T-helper 1 cell treated with Interleukin-12 subunit alpha and Interleukin-12 subunit beta and Interleukin-4 antibody, amounts not matched to agents 30 μg/mL and 1 μg/mL, for 36 hours (primary cell): Measurements from ENCODE around the gene AVPR1B.

Source experiments
- H3K27ac Mint-ChIP-seq: one replicate; pipeline ENCODE4 v1.8.0; 2021; ENCODE audit warnings: mild to moderate bottlenecking, mixed read lengths
- H3K27me3 Mint-ChIP-seq: one replicate; pipeline ENCODE4 v1.8.0; 2021; ENCODE audit warnings: low read depth, mixed read lengths
- H3K36me3 Mint-ChIP-seq: one replicate; pipeline ENCODE4 v1.8.0; 2021; ENCODE audit warnings: low read depth, mixed read lengths
- H3K4me1 Mint-ChIP-seq: one replicate; pipeline ENCODE4 v1.8.0; 2021; ENCODE audit warnings: low read depth, mixed read lengths
- H3K4me3 Mint-ChIP-seq: one replicate; pipeline ENCODE4 v1.8.0; 2021; ENCODE audit warnings: mild to moderate bottlenecking, moderate library complexity, mixed read lengths
- H3K9me3 Mint-ChIP-seq: one replicate; pipeline ENCODE4 v1.8.0; 2021; ENCODE audit warnings: mixed read lengths

Gene AVPR1B

GRCh38 chr1:206121269-206121668, 4.1 kb upstream of the AVPR1B start:
- H3K9me3 Mint-ChIP-seq: peaks cover 23% of the 10 kb centered on the region
- H3K4me1 Mint-ChIP-seq: peaks cover 8% of the 10 kb centered on the region
- H3K36me3 Mint-ChIP-seq: no peaks in the 10 kb centered on the region
- peaks cover 79% of the 10 kb centered on the region for H3K27me3 Mint-ChIP-seq
- no peak overlapping the region for H3K27ac Mint-ChIP-seq
- H3K4me3 Mint-ChIP-seq: no peak overlapping the region

- Mint-ChIP-seq H3K27me3 (peaks cover 79% of the 10 kb centered on the region), H3K4me1 (peaks cover 8% of the 10 kb centered on the region)
Observed at GRCh38 chr1:206120406-206120805, 3.2 kb upstream of the AVPR1B start.

GRCh38 chr1:206116873-206117150, 376 bp downstream of the AVPR1B start:
- Mint-ChIP-seq H3K4me3 (peak overlapping the region; percentile 52), H3K9me3 (peaks cover 13% of the 10 kb centered on the region), H3K27me3 (peaks cover 71% of the 10 kb centered on the region), H3K36me3 (no peaks in the 10 kb centered on the region), H3K4me1 (peaks cover 8% of the 10 kb centered on the region), H3K27ac (peak overlapping the region; percentile 44)

More at GRCh38 chr1:206120406-206120805, 3.2 kb upstream of the AVPR1B start:
- Mint-ChIP-seq H3K36me3 (no peaks in the 10 kb centered on the region), H3K4me3 (no peak overlapping the region), H3K27ac (no peak overlapping the region), H3K9me3 (peaks cover 23% of the 10 kb centered on the region)

GRCh38 chr1:206116191-206116872, 856 bp downstream of the AVPR1B start:
- H3K36me3 Mint-ChIP-seq: no peaks in the 10 kb centered on the region
- no peak overlapping the region for H3K27ac Mint-ChIP-seq
- peaks cover 8% of the 10 kb centered on the region for H3K4me1 Mint-ChIP-seq
- H3K9me3 Mint-ChIP-seq: peaks cover 8% of the 10 kb centered on the region
- peaks cover 66% of the 10 kb centered on the region for H3K27me3 Mint-ChIP-seq
- no peak overlapping the region for H3K4me3 Mint-ChIP-seq

GRCh38 chr1:206115791-206116190, 1.4 kb downstream of the AVPR1B start:
- Mint-ChIP-seq H3K9me3 (peaks cover 5% of the 10 kb centered on the region), H3K4me3 (no peak overlapping the region)

GRCh38 chr1:206114692-206115640, 2.2 kb downstream of the AVPR1B start:
- H3K9me3 Mint-ChIP-seq: no peaks in the 10 kb centered on the region
- H3K4me1 Mint-ChIP-seq: peaks cover 8% of the 10 kb centered on the region
- H3K27ac Mint-ChIP-seq: no peak overlapping the region
- peaks cover 53% of the 10 kb centered on the region for H3K27me3 Mint-ChIP-seq
- no peak overlapping the region for H3K4me3 Mint-ChIP-seq
- no peaks in the 10 kb centered on the region for H3K36me3 Mint-ChIP-seq

More at GRCh38 chr1:206115791-206116190, 1.4 kb downstream of the AVPR1B start:
- H3K27ac Mint-ChIP-seq: no peak overlapping the region
- H3K27me3 Mint-ChIP-seq: peaks cover 61% of the 10 kb centered on the region
- peaks cover 8% of the 10 kb centered on the region for H3K4me1 Mint-ChIP-seq
- H3K36me3 Mint-ChIP-seq: no peaks in the 10 kb centered on the region

- Mint-ChIP-seq H3K27ac (no peak overlapping the region), H3K4me1 (peaks cover 5% of the 10 kb centered on the region), H3K27me3 (peaks cover 42% of the 10 kb centered on the region), H3K4me3 (no peak overlapping the region), H3K36me3 (no peaks in the 10 kb centered on the region), H3K9me3 (no peaks in the 10 kb centered on the region)
Observed at GRCh38 chr1:206112600-206113301, 4.4 kb downstream of the AVPR1B start.

- H3K9me3 Mint-ChIP-seq: no peaks in the 10 kb centered on the region
- peaks cover 34% of the 10 kb centered on the region for H3K27me3 Mint-ChIP-seq
- H3K27ac Mint-ChIP-seq: no peak overlapping the region
- no peaks in the 10 kb centered on the region for H3K4me1 Mint-ChIP-seq
- H3K4me3 Mint-ChIP-seq: no peak overlapping the region
- H3K36me3 Mint-ChIP-seq: no peaks in the 10 kb centered on the region
Observed at GRCh38 chr1:206111271-206111927, 5.8 kb downstream of the AVPR1B start.

- Mint-ChIP-seq H3K36me3 (no peaks in the 10 kb centered on the region), H3K27ac (no peak overlapping the region), H3K9me3 (no peaks in the 10 kb centered on the region)
Observed at GRCh38 chr1:206110820-206111219, 6.4 kb downstream of the AVPR1B start.

GRCh38 chr1:206110161-206110560, 7.0 kb downstream of the AVPR1B start:
- H3K9me3 Mint-ChIP-seq: no peaks in the 10 kb centered on the region
- H3K27me3 Mint-ChIP-seq: peaks cover 22% of the 10 kb centered on the region

More at GRCh38 chr1:206110820-206111219, 6.4 kb downstream of the AVPR1B start:
- H3K4me1 Mint-ChIP-seq: no peaks in the 10 kb centered on the region
- peaks cover 29% of the 10 kb centered on the region for H3K27me3 Mint-ChIP-seq
- no peak overlapping the region for H3K4me3 Mint-ChIP-seq

GRCh38 chr1:206109718-206110117, 7.5 kb downstream of the AVPR1B start:
- no peaks in the 10 kb centered on the region for H3K4me1 Mint-ChIP-seq
- H3K9me3 Mint-ChIP-seq: no peaks in the 10 kb centered on the region
- H3K27me3 Mint-ChIP-seq: peaks cover 18% of the 10 kb centered on the region
- H3K36me3 Mint-ChIP-seq: no peaks in the 10 kb centered on the region
- H3K4me3 Mint-ChIP-seq: no peak overlapping the region
- H3K27ac Mint-ChIP-seq: no peak overlapping the region

More at GRCh38 chr1:206110161-206110560, 7.0 kb downstream of the AVPR1B start:
- no peaks in the 10 kb centered on the region for H3K4me1 Mint-ChIP-seq
- H3K27ac Mint-ChIP-seq: no peak overlapping the region
- H3K4me3 Mint-ChIP-seq: no peak overlapping the region
- H3K36me3 Mint-ChIP-seq: no peaks in the 10 kb centered on the region

GRCh38 chr1:206108635-206109034, 8.6 kb downstream of the AVPR1B start:
- Mint-ChIP-seq H3K27ac (no peak overlapping the region), H3K9me3 (no peaks in the 10 kb centered on the region), H3K4me3 (no peak overlapping the region), H3K27me3 (peaks cover 7% of the 10 kb centered on the region), H3K36me3 (no peaks in the 10 kb centered on the region), H3K4me1 (peaks cover 3% of the 10 kb centered on the region)

GRCh38 chr1:206107168-206107544, 10.0 kb downstream of the AVPR1B start:
- H3K9me3 Mint-ChIP-seq: no peaks in the 10 kb centered on the region
- H3K27me3 Mint-ChIP-seq: peaks cover 20% of the 10 kb centered on the region
- H3K36me3 Mint-ChIP-seq: no peaks in the 10 kb centered on the region
- H3K4me3 Mint-ChIP-seq: no peak overlapping the region
- peaks cover 3% of the 10 kb centered on the region for H3K4me1 Mint-ChIP-seq
- no peak overlapping the region for H3K27ac Mint-ChIP-seq
